Activated naive CD4-positive, alpha-beta T cell treated with anti-CD3 and anti-CD28 coated beads, Interleukin-2, amount 10 ng/mL, durations not matched to agents 7 days and 5 days (primary cell): ENCODE data around the gene ADRA1B.

Experiments
- CTCF ChIA-PET: fragments of 350-600 bp; sonication (Branson Sonifier 250); formaldehyde crosslinking; loops from one replicate; lab custom pipeline; 2021; ENCODE audit warnings: antibody characterized with exemption; lab: Charles Lee
- DNase-seq: peaks from one replicate; pipeline ENCODE4 v3.0.0-alpha.2; 2020
- H3K27ac Mint-ChIP-seq: one replicate; pipeline ENCODE4 v1.8.0; 2021; ENCODE audit warnings: mild to moderate bottlenecking, moderate library complexity, mixed read lengths
- H3K27me3 Mint-ChIP-seq: one replicate; pipeline ENCODE4 v1.8.0; 2021; ENCODE audit warnings: mild to moderate bottlenecking, mixed read lengths
- H3K36me3 Mint-ChIP-seq: one replicate; pipeline ENCODE4 v1.8.0; 2021; ENCODE audit warnings: mixed read lengths
- H3K4me1 Mint-ChIP-seq: one replicate; pipeline ENCODE4 v1.8.0; 2021; ENCODE audit warnings: mixed read lengths
- H3K4me3 Mint-ChIP-seq: one replicate; pipeline ENCODE4 v1.8.0; 2021; ENCODE audit warnings: mild to moderate bottlenecking, moderate library complexity, mixed read lengths
- H3K9me3 Mint-ChIP-seq: one replicate; pipeline ENCODE4 v1.8.0; 2021; ENCODE audit warnings: mixed read lengths

The ADRA1B gene

GRCh38 chr5:159891371-159891770 is 24.9 kb upstream of the ADRA1B start:
- H3K4me3 Mint-ChIP-seq, result no peak overlapping the region

GRCh38 chr5:159893040-159893695 is 23.1 kb upstream of the ADRA1B start:
- DNase-seq, result no peak
- H3K4me1 Mint-ChIP-seq, result no peaks in the 10 kb centered on the region
- CTCF ChIA-PET, result no interaction called here
- H3K27me3 Mint-ChIP-seq, result peaks cover 13% of the 10 kb centered on the region
- no peak overlapping the region for H3K4me3 Mint-ChIP-seq
- H3K27ac Mint-ChIP-seq, result no peak overlapping the region
- H3K9me3 Mint-ChIP-seq, result no peaks in the 10 kb centered on the region
- H3K36me3 Mint-ChIP-seq, result no peaks in the 10 kb centered on the region

More at GRCh38 chr5:159891371-159891770, 24.9 kb upstream of the ADRA1B start:
- CTCF ChIA-PET, result no interaction called here
- no peaks in the 10 kb centered on the region for H3K9me3 Mint-ChIP-seq
- peaks cover 10% of the 10 kb centered on the region for H3K27me3 Mint-ChIP-seq
- DNase-seq, result no peak
- H3K4me1 Mint-ChIP-seq, result no peaks in the 10 kb centered on the region
- H3K36me3 Mint-ChIP-seq, result no peaks in the 10 kb centered on the region
- H3K27ac Mint-ChIP-seq, result no peak overlapping the region

GRCh38 chr5:159894149-159894720 is 22.0 kb upstream of the ADRA1B start:
- Mint-ChIP-seq H3K4me3 (no peak overlapping the region), H3K27ac (no peak overlapping the region), H3K4me1 (no peaks in the 10 kb centered on the region), H3K27me3 (peaks cover 18% of the 10 kb centered on the region), H3K36me3 (no peaks in the 10 kb centered on the region), H3K9me3 (no peaks in the 10 kb centered on the region)
- CTCF ChIA-PET, result interaction anchor here (0.7 kb wide), 1 partner anchor 9 kb away, joined by 4 read pairs; no protein-coding TSS in a partner anchor
- no peak for DNase-seq

DNA sequence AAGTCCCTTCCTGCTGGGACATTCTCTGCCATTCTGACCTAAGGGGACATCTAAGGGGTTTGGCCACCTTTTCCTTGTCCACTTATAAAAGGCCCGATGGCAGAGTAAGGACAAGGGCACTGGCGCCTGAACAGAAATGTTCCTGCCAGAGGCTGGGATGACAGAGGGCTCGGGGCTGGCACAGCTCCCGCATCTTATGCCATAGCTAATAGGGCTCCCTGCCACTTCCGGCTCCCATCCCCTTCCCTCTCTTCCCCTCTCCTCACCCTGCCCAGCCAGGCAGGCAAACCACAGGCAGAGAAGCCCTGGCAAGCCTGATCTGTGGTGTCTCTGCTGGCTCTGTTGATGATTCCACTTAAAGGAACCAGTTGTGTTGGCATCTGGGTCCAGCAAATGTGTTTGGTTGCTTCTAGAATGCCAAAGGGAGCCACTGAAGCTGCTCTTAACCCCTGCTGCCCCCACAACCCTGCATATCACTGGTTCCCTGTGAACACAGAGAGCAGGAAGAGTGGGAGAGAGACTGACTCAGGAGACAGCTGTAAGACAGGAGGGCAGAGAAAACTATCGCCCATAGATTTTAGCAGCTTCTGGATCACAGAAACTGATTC is 18.4 kb upstream of the ADRA1B start:
- Mint-ChIP-seq H3K27me3 (peaks cover 21% of the 10 kb centered on the region), H3K4me3 (no peak overlapping the region), H3K4me1 (no peaks in the 10 kb centered on the region), H3K9me3 (no peaks in the 10 kb centered on the region), H3K27ac (no peak overlapping the region), H3K36me3 (no peaks in the 10 kb centered on the region)
- no peak for DNase-seq
- CTCF ChIA-PET, result no interaction called here

DNA sequence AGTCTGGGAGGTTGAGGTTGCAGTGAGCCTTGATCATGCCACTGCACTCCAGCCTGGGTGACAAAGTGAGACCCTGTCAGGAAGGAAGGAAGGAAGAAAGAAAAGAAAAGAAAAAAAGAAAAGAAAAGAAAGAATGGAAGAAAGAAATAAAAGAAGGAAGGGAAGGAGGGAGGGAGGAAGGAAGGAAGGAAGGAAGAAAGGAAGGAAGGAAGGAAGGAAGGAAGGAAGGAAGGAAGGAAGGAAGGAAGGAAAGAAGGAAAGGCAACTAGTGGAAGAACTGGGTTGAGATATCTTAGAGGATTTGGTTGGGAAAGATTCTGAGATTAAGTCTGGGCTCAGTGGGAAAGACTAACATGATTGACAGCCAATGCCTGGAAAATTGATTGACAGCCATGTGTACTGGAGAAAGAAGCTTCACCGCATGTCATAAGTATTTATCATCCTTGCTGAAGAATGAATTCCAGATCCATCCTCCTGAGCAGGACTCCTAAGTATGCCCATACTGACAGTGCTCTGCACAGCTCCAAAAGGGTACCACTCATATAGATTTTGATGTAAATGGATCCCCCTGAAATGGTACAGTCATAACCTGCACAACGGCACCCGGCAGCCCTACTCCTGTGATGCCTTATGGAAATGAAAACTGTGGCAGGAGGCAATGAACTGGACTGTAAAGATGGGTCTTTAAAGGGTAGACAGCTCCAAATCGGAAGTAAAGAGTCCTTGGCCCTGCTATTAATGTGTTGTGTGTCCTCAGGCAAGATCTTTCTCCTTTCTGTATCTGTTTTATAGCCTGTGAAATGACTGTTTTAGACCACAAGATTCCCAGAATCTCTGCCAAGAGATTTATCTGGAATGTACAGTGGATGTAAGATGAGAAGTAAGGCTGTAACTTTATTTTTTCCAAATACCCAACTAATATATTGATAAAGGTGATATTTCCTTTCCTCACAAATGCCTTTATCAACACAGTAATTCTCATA is 16.9 kb upstream of the ADRA1B start:
- CTCF ChIA-PET, result no interaction called here
- no peaks in the 10 kb centered on the region for H3K36me3 Mint-ChIP-seq
- no peaks in the 10 kb centered on the region for H3K4me1 Mint-ChIP-seq
- no peaks in the 10 kb centered on the region for H3K9me3 Mint-ChIP-seq
- DNase-seq, result no peak
- H3K4me3 Mint-ChIP-seq, result no peak overlapping the region
- no peak overlapping the region for H3K27ac Mint-ChIP-seq
- H3K27me3 Mint-ChIP-seq, result peaks cover 14% of the 10 kb centered on the region

- no peak overlapping the region for H3K27ac Mint-ChIP-seq
- H3K4me1 Mint-ChIP-seq, result peaks cover 3% of the 10 kb centered on the region
- H3K9me3 Mint-ChIP-seq, result no peaks in the 10 kb centered on the region
- no peak for DNase-seq
- H3K4me3 Mint-ChIP-seq, result no peak overlapping the region
- CTCF ChIA-PET, result no interaction called here
- peaks cover 15% of the 10 kb centered on the region for H3K27me3 Mint-ChIP-seq
- H3K36me3 Mint-ChIP-seq, result no peaks in the 10 kb centered on the region
These were observed 15.0 kb upstream of the ADRA1B start for GRCh38 chr5:159901308-159901707.

DNA sequence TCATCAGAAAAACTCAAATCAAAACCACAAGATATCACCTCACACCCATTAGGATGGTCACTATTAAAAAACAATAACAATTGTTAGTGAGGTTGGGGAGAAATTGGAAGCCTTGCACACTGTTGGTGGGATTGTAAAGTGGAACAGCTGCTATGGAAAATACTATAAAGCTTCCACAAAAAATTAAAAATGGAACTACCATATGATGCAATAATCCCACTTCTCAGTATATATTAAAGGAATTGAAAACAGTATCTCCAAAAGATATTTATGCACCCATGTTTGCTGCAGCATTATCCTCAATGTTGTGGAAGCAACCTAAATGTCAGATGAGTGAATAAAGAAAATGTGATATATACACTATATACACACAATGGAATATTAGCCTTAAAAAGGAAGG is 14.5 kb upstream of the ADRA1B start:
- no peak overlapping the region for H3K27ac Mint-ChIP-seq
- peaks cover 3% of the 10 kb centered on the region for H3K4me1 Mint-ChIP-seq
- H3K27me3 Mint-ChIP-seq, result peaks cover 17% of the 10 kb centered on the region
- DNase-seq, result no peak
- no peaks in the 10 kb centered on the region for H3K36me3 Mint-ChIP-seq
- CTCF ChIA-PET, result no interaction called here
- H3K9me3 Mint-ChIP-seq, result no peaks in the 10 kb centered on the region
- no peak overlapping the region for H3K4me3 Mint-ChIP-seq

DNA sequence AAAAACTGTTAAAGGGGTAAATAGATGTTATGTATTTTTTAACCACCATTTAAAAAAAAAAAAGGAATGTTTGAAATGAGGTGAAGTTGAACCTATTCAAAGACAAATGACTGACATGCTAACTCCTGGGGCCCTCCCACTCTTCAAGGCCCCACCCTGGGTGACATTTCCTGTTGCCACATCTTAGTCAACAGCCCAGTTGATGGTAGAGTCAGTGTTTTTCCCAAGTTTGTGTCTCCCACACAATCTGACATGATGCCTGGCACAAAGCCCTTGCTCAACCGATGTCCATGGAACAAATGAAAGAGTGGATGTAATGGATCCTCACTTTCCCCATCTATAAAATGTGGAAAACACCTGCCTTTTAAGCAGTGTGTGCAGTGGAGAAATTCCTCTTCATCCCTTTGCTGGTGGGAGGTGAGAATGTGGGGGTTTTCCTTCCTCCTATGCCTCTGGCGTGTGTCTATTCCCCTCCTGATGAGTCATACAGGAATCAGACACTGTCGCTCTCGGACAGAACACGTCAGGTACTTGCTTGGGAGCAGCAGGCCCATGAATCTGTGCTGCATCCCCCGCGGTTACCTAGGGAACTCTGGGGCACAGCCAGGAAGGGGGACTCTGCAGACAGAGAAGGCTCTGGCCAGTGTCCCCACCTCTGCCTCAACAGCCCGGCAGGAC is 13.7 kb upstream of the ADRA1B start:
- no peak overlapping the region for H3K4me3 Mint-ChIP-seq
- peaks cover 17% of the 10 kb centered on the region for H3K27me3 Mint-ChIP-seq
- no peak for DNase-seq
- H3K36me3 Mint-ChIP-seq, result no peaks in the 10 kb centered on the region
- H3K27ac Mint-ChIP-seq, result no peak overlapping the region
- H3K4me1 Mint-ChIP-seq, result peaks cover 3% of the 10 kb centered on the region
- CTCF ChIA-PET, result interaction anchor here (0.6 kb wide), 1 partner anchor 8 kb away, joined by 4 read pairs; no protein-coding TSS in a partner anchor
- no peaks in the 10 kb centered on the region for H3K9me3 Mint-ChIP-seq

DNA sequence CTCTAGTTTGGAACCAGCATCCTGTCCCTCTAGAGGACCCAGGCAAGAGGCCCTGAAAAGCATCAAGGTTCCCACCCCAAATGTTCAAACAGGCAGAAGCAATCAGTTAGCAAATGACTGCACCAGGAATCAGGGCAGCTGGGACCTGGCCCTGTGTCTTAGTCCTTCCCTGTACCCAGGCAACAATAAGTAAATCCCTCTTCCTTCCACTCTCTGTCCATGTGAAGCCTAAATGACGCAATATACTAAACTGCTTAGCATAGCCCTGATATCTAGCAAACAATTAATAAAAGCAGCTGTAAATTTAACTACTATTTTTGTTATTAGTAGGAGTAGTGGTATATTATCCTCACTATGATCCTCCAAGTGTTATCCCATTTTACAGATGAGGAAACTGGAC is 13.2 kb upstream of the ADRA1B start:
- Mint-ChIP-seq H3K9me3 (no peaks in the 10 kb centered on the region), H3K36me3 (no peaks in the 10 kb centered on the region), H3K27ac (no peak overlapping the region), H3K27me3 (peaks cover 17% of the 10 kb centered on the region), H3K4me3 (no peak overlapping the region), H3K4me1 (peaks cover 3% of the 10 kb centered on the region)
- DNase-seq, result no peak
- CTCF ChIA-PET, result interaction anchor here (0.6 kb wide), 1 partner anchor 9 kb away, joined by 4 read pairs; no protein-coding TSS in a partner anchor

GRCh38 chr5:159904874-159905273 is 11.4 kb upstream of the ADRA1B start:
- DNase-seq, result no peak
- CTCF ChIA-PET, result no interaction called here
- H3K27me3 Mint-ChIP-seq, result peaks cover 15% of the 10 kb centered on the region

GRCh38 chr5:159905496-159905895 is 10.8 kb upstream of the ADRA1B start:
- no peak overlapping the region for H3K4me3 Mint-ChIP-seq
- H3K27ac Mint-ChIP-seq, result no peak overlapping the region
- H3K27me3 Mint-ChIP-seq, result peaks cover 15% of the 10 kb centered on the region
- no peaks in the 10 kb centered on the region for H3K36me3 Mint-ChIP-seq
- CTCF ChIA-PET, result interaction anchor here (0.6 kb wide), 1 partner anchor 1061 kb away, joined by 3 read pairs; no protein-coding TSS in a partner anchor
- no peak for DNase-seq
- H3K9me3 Mint-ChIP-seq, result no peaks in the 10 kb centered on the region
- peaks cover 3% of the 10 kb centered on the region for H3K4me1 Mint-ChIP-seq

More at GRCh38 chr5:159904874-159905273, 11.4 kb upstream of the ADRA1B start:
- H3K36me3 Mint-ChIP-seq, result no peaks in the 10 kb centered on the region
- peaks cover 3% of the 10 kb centered on the region for H3K4me1 Mint-ChIP-seq
- no peak overlapping the region for H3K27ac Mint-ChIP-seq
- H3K4me3 Mint-ChIP-seq, result no peak overlapping the region
- no peaks in the 10 kb centered on the region for H3K9me3 Mint-ChIP-seq

DNA sequence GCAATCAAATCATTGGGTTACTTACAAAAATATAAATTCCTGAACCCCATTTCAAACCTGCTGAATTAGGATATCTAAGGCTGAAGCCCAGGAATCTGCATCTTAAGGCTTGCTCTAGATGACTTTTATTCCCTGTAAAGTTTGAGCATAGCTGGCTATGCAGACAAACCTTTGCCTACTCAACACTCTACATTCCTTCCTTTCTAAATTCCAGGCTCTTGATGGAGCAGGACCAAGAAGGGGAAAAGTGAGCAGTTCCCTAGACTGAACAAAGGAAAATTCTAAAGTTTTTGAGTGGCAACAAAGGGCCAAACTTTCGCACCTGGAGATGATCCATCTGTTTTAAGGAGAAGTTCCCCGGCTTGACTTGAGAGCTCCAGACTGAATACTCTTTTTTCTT is 9.8 kb upstream of the ADRA1B start:
- peaks cover 23% of the 10 kb centered on the region for H3K27me3 Mint-ChIP-seq
- DNase-seq, result no peak

DNA sequence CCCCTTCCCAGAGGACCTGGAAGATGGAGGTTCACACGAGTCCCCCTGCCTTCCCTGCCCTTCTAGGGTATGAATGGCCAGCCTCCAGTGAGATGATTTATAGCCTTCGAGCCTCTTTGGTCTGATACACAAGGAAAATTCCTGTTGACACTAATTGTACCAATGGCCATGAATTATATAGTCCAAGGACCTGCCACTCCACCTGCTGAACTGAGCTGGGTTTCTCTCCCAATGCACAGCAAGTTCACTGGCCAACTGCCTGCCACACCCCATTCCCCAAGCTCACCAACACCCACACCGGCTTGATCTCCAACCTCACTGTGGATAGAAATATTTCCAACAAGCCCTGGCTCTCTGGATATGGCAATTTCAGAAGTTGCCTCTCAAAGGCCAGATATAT is 9.3 kb upstream of the ADRA1B start:
- CTCF ChIA-PET, result no interaction called here
- Mint-ChIP-seq H3K27me3 (peaks cover 25% of the 10 kb centered on the region), H3K36me3 (no peaks in the 10 kb centered on the region), H3K4me1 (peaks cover 3% of the 10 kb centered on the region), H3K27ac (no peak overlapping the region), H3K9me3 (no peaks in the 10 kb centered on the region), H3K4me3 (no peak overlapping the region)
- DNase-seq, result no peak

More for the DNA sequence above, 9.8 kb upstream of the ADRA1B start:
- H3K27ac Mint-ChIP-seq, result no peak overlapping the region
- no peaks in the 10 kb centered on the region for H3K9me3 Mint-ChIP-seq
- H3K4me3 Mint-ChIP-seq, result no peak overlapping the region
- CTCF ChIA-PET, result no interaction called here
- no peaks in the 10 kb centered on the region for H3K36me3 Mint-ChIP-seq
- H3K4me1 Mint-ChIP-seq, result peaks cover 3% of the 10 kb centered on the region
